T-cell (primary cell): ENCODE data around the gene EVC. TPM values are rescaled to one million over a fixed set of nuclear protein-coding genes. Genes with fewer than 3 reads are reported as not detected.

Source experiments
- ATAC-seq, 4 experiments: fragments of 200-7000 bp in 3 of 4; fragments of 150-1000 bp in 1 of 4; cut with Tn5 transposase; replicated peaks in 1 of 4; 1 replicate in 3 of 4; 2 replicates in 1 of 4; pipeline ENCODE4 v1.10.0; 2021; ENCODE audit warnings: moderate library complexity in 3 of 4, mild to moderate bottlenecking in 2 of 4, moderate number of reproducible peaks in 1 of 4
- CTCF ChIA-PET, 2 donors: fragments of 300-600 bp; sonication (Branson Sonifier 250); formaldehyde crosslinking; loops; one replicate each; lab custom pipeline; 2022; ENCODE audit warnings: antibody characterized with exemption in 2 of 2; lab: Charles Lee
- POLR2A ChIA-PET, 2 donors: fragments of 300-600 bp; sonication (Branson Sonifier 250); formaldehyde crosslinking; loops; one replicate each; lab custom pipeline; 2022; ENCODE audit warnings: antibody characterized with exemption in 2 of 2; lab: Charles Lee
- DNase-seq, 35 experiments: peaks; one replicate each; pipeline versions ENCODE4 v3.0.0 to v3.0.0-alpha.2; 2013 to 2023
- H3K27ac ChIP-seq: one replicate; pipeline ENCODE4 v1.5.1; 2013; ENCODE audit warnings: low read length
- H3K27me3 ChIP-seq, 2 experiments: replicated peaks in 1 of 2; 1 replicate in 1 of 2; 2 replicates in 1 of 2; pipeline versions ENCODE4 v1.6.1 to v1.7.0; 2013; ENCODE audit warnings: low read length in 1 of 2, mixed read lengths in 1 of 2; ENCODE audit not compliant: control insufficient read depth in 2 of 2, insufficient read depth in 2 of 2; ENCODE audit errors: extremely low read depth in 1 of 2
- H3K36me3 ChIP-seq, 2 donors: 1 replicate in 1 of 2; 2 replicates in 1 of 2; pipeline versions ENCODE4 v1.6.1 to v1.7.0; 2013; ENCODE audit warnings: low read length in 1 of 2; ENCODE audit not compliant: control insufficient read depth in 2 of 2, insufficient read depth in 1 of 2; ENCODE audit errors: extremely low read depth in 1 of 2
- H3K4me1 ChIP-seq, 2 experiments: 1 replicate in 1 of 2; 2 replicates in 1 of 2; pipeline versions ENCODE4 v1.6.1 to v1.7.0; 2013; ENCODE audit warnings: low read length in 2 of 2, mixed read lengths in 1 of 2; ENCODE audit not compliant: insufficient read depth in 2 of 2, control insufficient read depth in 1 of 2; ENCODE audit errors: extremely low read depth in 1 of 2
- H3K4me3 ChIP-seq, 2 donors: 1 replicate in 1 of 2; 2 replicates in 1 of 2; pipeline versions ENCODE4 v1.5.1 to v1.7.0; 2013; ENCODE audit warnings: mild to moderate bottlenecking in 2 of 2, low read length in 1 of 2, moderate library complexity in 1 of 2; ENCODE audit not compliant: control insufficient read depth in 1 of 2; ENCODE audit errors: extremely low read depth in 1 of 2
- H3K9me3 ChIP-seq: 2 replicates; pipeline ENCODE4 v1.7.0; 2013
- H3K27ac Mint-ChIP-seq, 2 donors: one replicate each; pipeline ENCODE4 v1.8.0; 2020 to 2021; ENCODE audit warnings: mild to moderate bottlenecking in 2 of 2, mixed read lengths in 2 of 2
- H3K27me3 Mint-ChIP-seq, 2 donors: one replicate each; pipeline ENCODE4 v1.8.0; 2021 to 2022; ENCODE audit warnings: mixed read lengths in 2 of 2
- H3K36me3 Mint-ChIP-seq: one replicate; pipeline ENCODE4 v1.8.0; 2021; ENCODE audit warnings: mixed read lengths
- H3K4me1 Mint-ChIP-seq, 3 donors: one replicate each; pipeline ENCODE4 v1.8.0; 2020 to 2022; ENCODE audit warnings: mixed read lengths in 3 of 3, mild to moderate bottlenecking in 1 of 3
- H3K4me3 Mint-ChIP-seq, 3 donors: one replicate each; pipeline ENCODE4 v1.8.0; 2020 to 2022; ENCODE audit warnings: mild to moderate bottlenecking in 3 of 3, mixed read lengths in 3 of 3, moderate library complexity in 3 of 3
- H3K9me3 Mint-ChIP-seq, 3 donors: one replicate each; pipeline ENCODE4 v1.8.0; 2020 to 2022; ENCODE audit warnings: mixed read lengths in 3 of 3
- WGBS: methylation state at CpG from one replicate; pipeline ENCODE4 v1.1.5; 2013; ENCODE audit warnings: missing lambda C conversion rate; ENCODE audit not compliant: insufficient coverage; 5-methylcytosine and 5-hydroxymethylcytosine counted together
- total RNA-seq, 35 experiments: library from RNA in 6 of 35; stranded (reverse) in 6 of 35; fragments of 120-200 nt in 1 of 35; gene quantifications; one replicate each; pipeline versions ENCODE4 v1.2.1 to v1.2.4 and lab custom pipeline; 2013 to 2026

Gene EVC
- total RNA-seq, 5 donors from 2014 or later (not counting 1 experiment from before 2014, with no cell fraction given), result 0.40 to 3.6 (median 1.6) TPM

DNA sequence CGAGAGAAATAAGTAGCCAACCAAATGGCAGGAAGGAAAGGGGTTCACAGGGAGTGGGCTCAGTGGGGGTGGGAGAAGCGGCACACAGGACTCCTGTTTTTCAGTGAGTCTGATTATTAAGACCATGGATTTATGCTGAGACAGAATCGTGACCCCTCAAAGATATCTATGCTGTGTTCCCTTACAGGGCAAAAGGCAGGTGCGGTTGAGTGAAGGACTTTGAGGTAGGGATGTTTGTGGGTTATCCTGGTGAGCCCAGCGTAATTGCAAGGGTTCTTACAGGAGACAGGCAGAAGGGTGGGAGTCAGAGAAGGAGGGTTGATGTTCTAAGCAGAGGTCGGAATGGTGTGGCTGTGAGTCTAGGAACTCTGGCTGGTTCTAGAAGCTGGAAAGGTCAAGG lies 73.0 kb downstream of the EVC start:
- Histone ChIP-seq H3K4me1 (no peaks in the 10 kb centered on the region), H3K27me3 (peaks cover 0 to 7% of the 10 kb centered on the region in 2 experiments), H3K27ac (no peak overlapping the region), H3K36me3 (no peaks in the 10 kb centered on the region), H3K9me3 (no peaks in the 10 kb centered on the region), H3K4me3 (no peak overlapping the region)
- DNase-seq, result no peak
- no peaks in the 10 kb centered on the region for H3K9me3 Mint-ChIP-seq
- peaks cover 0 to 4% of the 10 kb centered on the region in 2 donors for H3K27me3 Mint-ChIP-seq
- H3K4me3 Mint-ChIP-seq, result no peak overlapping the region
- ATAC-seq, result no peak
- H3K4me1 Mint-ChIP-seq, result no peaks in the 10 kb centered on the region
- no peak overlapping the region for H3K27ac Mint-ChIP-seq
- ChIA-PET POLR2A (no interaction called here), CTCF (no interaction called here)
- H3K36me3 Mint-ChIP-seq, result no peaks in the 10 kb centered on the region
- 88% methylated on average over 4 of the region's 6 CpGs for WGBS

GRCh38 chr4:5784960-5785611 lies 74.1 kb downstream of the EVC start:
- Mint-ChIP-seq H3K27ac (no peak overlapping the region), H3K36me3 (no peaks in the 10 kb centered on the region), H3K27me3 (peaks cover 0 to 4% of the 10 kb centered on the region in 2 donors), H3K4me3 (no peak overlapping the region), H3K4me1 (no peaks in the 10 kb centered on the region), H3K9me3 (no peaks in the 10 kb centered on the region)
- Histone ChIP-seq H3K4me1 (no peaks in the 10 kb centered on the region), H3K9me3 (no peaks in the 10 kb centered on the region), H3K4me3 (no peak overlapping the region), H3K36me3 (no peaks in the 10 kb centered on the region), H3K27ac (no peak overlapping the region), H3K27me3 (peaks cover 0 to 7% of the 10 kb centered on the region in 2 experiments)
- CTCF ChIA-PET, result no interaction called here
- POLR2A ChIA-PET, result no interaction called here
- WGBS, result 78% methylated on average over 6 of the region's 9 CpGs
- ATAC-seq (no peak), DNase-seq (no peak)

GRCh38 chr4:5785806-5786680 lies 75.0 kb downstream of the EVC start:
- 83% methylated on average over 1 of the region's 9 CpGs for WGBS
- no peak for DNase-seq
- Histone ChIP-seq H3K27me3 (peaks cover 0 to 7% of the 10 kb centered on the region in 2 experiments), H3K36me3 (no peaks in the 10 kb centered on the region), H3K27ac (no peak overlapping the region), H3K9me3 (no peaks in the 10 kb centered on the region), H3K4me3 (no peak overlapping the region), H3K4me1 (no peaks in the 10 kb centered on the region)
- ChIA-PET CTCF (no interaction called here), POLR2A (no interaction called here)
- H3K4me1 Mint-ChIP-seq, result no peaks in the 10 kb centered on the region
- H3K4me3 Mint-ChIP-seq, result no peak overlapping the region
- H3K9me3 Mint-ChIP-seq, result no peaks in the 10 kb centered on the region
- peaks cover 0 to 4% of the 10 kb centered on the region in 2 donors for H3K27me3 Mint-ChIP-seq
- H3K36me3 Mint-ChIP-seq, result no peaks in the 10 kb centered on the region
- H3K27ac Mint-ChIP-seq, result no peak overlapping the region
- ATAC-seq, result no peak

- CTCF ChIA-PET, result interaction anchor here in 1 of 2 donors (0.6 kb wide), 1 partner anchor 507 kb away, joined by 3 read pairs; no protein-coding TSS in a partner anchor
- Mint-ChIP-seq H3K36me3 (no peaks in the 10 kb centered on the region), H3K4me3 (no peak overlapping the region), H3K27me3 (peaks cover 0 to 4% of the 10 kb centered on the region in 2 donors), H3K4me1 (no peaks in the 10 kb centered on the region), H3K9me3 (no peaks in the 10 kb centered on the region), H3K27ac (no peak overlapping the region)
- H3K27ac ChIP-seq, result no peak overlapping the region
- DNase-seq, result no peak
- no peak for ATAC-seq
- H3K27me3 ChIP-seq, result peaks cover 0 to 7% of the 10 kb centered on the region in 2 experiments
- H3K9me3 ChIP-seq, result no peaks in the 10 kb centered on the region
- 93% methylated on average over 5 of the region's 8 CpGs for WGBS
- H3K4me3 ChIP-seq, result no peak overlapping the region
- POLR2A ChIA-PET, result no interaction called here
- H3K4me1 ChIP-seq, result no peaks in the 10 kb centered on the region
- no peaks in the 10 kb centered on the region for H3K36me3 ChIP-seq
Measured at GRCh38 chr4:5787311-5787710, 76.3 kb downstream of the EVC start.

- POLR2A ChIA-PET, result no interaction called here
- Histone ChIP-seq H3K4me1 (no peaks in the 10 kb centered on the region), H3K9me3 (no peaks in the 10 kb centered on the region), H3K27ac (no peak overlapping the region), H3K27me3 (peaks cover 0 to 7% of the 10 kb centered on the region in 2 experiments), H3K36me3 (no peaks in the 10 kb centered on the region), H3K4me3 (no peak overlapping the region)
- Mint-ChIP-seq H3K9me3 (no peaks in the 10 kb centered on the region), H3K27ac (no peak overlapping the region), H3K4me1 (no peaks in the 10 kb centered on the region), H3K27me3 (peaks cover 0 to 4% of the 10 kb centered on the region in 2 donors), H3K4me3 (no peak overlapping the region), H3K36me3 (no peaks in the 10 kb centered on the region)
- CTCF ChIA-PET, result no interaction called here
- no peak for ATAC-seq
- no CpG with 5 or more reads among the region's 2 CpGs for WGBS
- no peak for DNase-seq
Measured at GRCh38 chr4:5788144-5788543, 77.1 kb downstream of the EVC start.

DNA sequence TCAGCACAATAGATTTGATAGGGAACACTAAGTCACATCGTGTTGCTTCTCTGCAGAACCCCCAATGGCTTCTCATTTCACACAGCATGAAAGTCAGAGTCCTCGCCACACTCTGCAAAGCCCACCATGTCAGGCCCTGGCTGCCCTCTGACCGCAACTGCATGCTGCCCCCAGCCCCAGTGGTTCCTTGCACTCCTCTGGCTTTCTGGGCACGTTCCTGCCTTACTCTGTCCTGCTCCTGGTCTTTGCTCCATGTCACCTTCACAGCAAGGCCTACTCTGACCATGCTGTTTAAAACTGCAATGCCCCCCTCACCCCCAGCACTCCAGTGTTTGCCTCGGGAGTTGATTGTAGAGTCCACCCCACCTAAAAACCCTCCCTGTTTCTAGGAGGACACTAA lies 78.1 kb downstream of the EVC start:
- Histone ChIP-seq H3K4me3 (no peak overlapping the region), H3K36me3 (no peaks in the 10 kb centered on the region), H3K4me1 (no peaks in the 10 kb centered on the region), H3K27me3 (peaks cover 0 to 3% of the 10 kb centered on the region in 2 experiments), H3K9me3 (no peaks in the 10 kb centered on the region), H3K27ac (no peak overlapping the region)
- H3K27me3 Mint-ChIP-seq, result peaks cover 0 to 2% of the 10 kb centered on the region in 2 donors
- ChIA-PET CTCF (no interaction called here), POLR2A (no interaction called here)
- H3K27ac Mint-ChIP-seq, result no peak overlapping the region
- no peak overlapping the region for H3K4me3 Mint-ChIP-seq
- no peaks in the 10 kb centered on the region for H3K9me3 Mint-ChIP-seq
- ATAC-seq (no peak), DNase-seq (no peak)
- H3K36me3 Mint-ChIP-seq, result no peaks in the 10 kb centered on the region
- no peaks in the 10 kb centered on the region for H3K4me1 Mint-ChIP-seq
- WGBS, result 81% methylated on average over 5 of the region's 5 CpGs
